HG03060 (cell line): Measurements from ENCODE around the gene MESP2.

Experiments used
- ATAC-seq: cut with Tn5 transposase; IDR thresholded peaks from one replicate; pipeline ENCODE4 v1.9.1; 2021; ENCODE audit warnings: low read depth, moderate number of reproducible peaks; ENCODE audit not compliant: unreplicated experiment

The MESP2 gene, protein sequence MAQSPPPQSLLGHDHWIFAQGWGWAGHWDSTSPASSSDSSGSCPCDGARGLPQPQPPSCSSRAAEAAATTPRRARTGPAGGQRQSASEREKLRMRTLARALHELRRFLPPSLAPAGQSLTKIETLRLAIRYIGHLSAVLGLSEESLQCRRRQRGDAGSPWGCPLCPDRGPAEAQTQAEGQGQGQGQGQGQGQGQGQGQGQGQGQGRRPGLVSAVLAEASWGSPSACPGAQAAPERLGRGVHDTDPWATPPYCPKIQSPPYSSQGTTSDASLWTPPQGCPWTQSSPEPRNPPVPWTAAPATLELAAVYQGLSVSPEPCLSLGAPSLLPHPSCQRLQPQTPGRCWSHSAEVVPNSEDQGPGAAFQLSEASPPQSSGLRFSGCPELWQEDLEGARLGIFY

DNA sequence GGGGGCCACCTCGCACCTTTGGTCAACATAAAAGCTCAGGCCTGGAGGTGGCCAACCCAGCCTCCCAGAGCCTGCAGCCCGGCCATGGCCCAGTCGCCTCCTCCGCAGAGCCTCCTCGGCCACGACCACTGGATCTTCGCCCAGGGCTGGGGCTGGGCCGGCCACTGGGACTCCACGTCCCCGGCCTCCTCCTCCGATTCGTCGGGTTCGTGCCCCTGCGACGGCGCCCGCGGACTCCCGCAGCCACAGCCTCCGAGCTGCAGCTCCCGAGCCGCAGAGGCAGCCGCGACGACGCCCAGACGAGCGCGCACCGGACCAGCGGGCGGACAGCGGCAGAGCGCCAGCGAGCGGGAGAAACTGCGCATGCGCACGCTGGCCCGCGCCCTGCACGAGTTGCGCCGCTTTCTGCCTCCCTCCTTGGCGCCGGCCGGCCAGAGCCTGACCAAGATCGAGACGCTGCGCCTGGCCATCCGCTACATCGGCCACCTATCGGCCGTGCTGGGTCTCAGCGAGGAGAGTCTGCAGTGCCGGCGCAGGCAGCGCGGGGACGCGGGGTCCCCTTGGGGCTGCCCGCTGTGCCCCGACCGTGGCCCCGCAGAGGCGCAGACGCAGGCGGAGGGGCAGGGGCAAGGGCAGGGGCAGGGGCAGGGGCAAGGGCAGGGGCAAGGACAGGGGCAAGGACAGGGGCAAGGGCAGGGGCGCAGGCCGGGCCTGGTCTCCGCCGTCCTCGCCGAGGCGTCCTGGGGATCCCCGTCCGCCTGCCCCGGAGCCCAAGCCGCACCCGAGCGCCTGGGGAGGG lies at the start of gene MESP2:
TSS of gene MESP2 (plus strand) at position 59 of the 799 bp plus-strand sequence. CDS start at position 85, 26 bp downstream.
- no peak for ATAC-seq

- ATAC-seq: no peak
These were observed 47.9 kb upstream of the MESP2 start for GRCh38 chr15:89728254-89728653.

DNA sequence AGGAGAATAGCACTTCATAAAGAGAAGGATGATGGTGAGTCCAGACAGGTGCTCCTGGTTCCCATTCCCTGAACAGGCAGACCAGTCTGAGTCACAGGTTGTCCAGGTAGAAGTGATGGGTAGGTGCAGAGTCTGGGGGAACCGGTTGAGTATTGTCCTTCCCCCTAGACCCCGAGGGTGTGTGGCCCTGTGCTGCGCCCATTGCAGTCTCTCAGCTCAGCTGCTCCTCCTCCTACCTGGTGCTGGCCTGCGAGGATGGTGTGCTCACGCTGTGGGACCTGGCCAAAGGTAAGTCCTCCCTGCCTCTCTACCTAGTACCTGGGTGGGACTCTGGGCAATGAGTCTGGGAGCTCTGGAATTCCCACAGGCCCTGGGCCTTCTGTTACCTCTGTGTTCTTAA lies 44.9 kb upstream of the MESP2 start:
- ATAC-seq: no peak

- ATAC-seq: no peak
These were observed 43.5 kb upstream of the MESP2 start for GRCh38 chr15:89732451-89733172.

GRCh38 chr15:89735773-89736172 lies 40.4 kb upstream of the MESP2 start:
- ATAC-seq: no peak

DNA sequence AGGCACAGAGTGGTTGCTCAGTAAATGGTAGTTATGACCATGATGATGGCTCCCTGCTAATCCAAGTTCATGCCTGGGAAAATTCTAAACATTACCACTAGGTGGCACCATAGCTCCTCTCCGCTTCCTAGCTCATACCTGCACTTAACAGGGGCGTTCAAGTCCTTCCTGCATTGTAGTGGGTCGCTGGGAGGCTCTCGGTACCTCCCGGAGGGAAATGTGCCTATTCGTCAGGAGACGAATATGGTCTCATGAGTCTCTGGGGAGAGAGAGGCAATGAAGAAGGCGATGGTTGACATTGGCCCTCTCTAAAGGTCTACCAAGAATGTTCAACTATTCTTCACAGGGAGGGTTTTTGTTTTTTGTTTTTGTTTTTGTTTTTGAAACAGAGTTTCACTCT lies 36.0 kb upstream of the MESP2 start:
- no peak for ATAC-seq

- no peak for ATAC-seq
These were observed 33.1 kb upstream of the MESP2 start for GRCh38 chr15:89743011-89743410.

DNA sequence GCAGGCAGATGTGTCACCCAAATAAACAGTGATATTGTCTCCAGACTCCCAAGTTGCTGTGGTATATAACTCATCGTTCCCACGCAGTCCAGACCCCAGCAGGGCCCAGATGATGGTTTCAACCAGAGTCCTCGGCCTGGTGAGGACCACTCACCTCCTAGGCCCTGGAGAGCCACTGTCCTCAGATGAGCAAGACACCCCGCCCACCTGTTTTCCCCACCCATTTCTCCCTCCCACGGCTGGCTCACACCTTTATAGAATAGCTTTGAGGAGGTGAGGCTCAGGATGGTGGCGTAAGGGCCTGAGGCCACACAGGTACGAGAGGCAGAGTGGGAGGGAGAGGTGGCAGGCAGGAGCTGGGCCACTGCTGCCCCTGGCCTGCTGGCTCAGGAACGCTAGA lies 32.5 kb upstream of the MESP2 start:
- ATAC-seq: no peak

GRCh38 chr15:89745131-89745530 lies 31.0 kb upstream of the MESP2 start:
- ATAC-seq: no peak

DNA sequence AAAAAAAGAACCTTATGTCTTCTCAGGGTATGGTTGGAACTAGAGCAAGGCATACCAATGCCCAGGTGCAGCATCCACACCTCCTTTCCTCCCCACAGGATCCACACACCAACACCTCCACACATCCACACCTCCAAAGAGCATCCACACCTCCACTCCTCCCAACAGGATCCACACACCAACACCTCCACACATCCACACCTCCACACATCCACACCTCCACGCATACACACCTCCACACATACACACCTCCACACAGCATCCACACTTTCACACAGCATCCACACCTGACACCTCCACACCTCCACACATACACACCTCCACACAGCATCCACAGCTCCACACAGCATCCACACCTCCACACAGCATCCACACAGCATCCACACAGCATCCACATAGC lies 30.4 kb upstream of the MESP2 start:
- ATAC-seq: no peak

- no peak for ATAC-seq
These were observed 29.7 kb upstream of the MESP2 start for GRCh38 chr15:89746386-89746780.

DNA sequence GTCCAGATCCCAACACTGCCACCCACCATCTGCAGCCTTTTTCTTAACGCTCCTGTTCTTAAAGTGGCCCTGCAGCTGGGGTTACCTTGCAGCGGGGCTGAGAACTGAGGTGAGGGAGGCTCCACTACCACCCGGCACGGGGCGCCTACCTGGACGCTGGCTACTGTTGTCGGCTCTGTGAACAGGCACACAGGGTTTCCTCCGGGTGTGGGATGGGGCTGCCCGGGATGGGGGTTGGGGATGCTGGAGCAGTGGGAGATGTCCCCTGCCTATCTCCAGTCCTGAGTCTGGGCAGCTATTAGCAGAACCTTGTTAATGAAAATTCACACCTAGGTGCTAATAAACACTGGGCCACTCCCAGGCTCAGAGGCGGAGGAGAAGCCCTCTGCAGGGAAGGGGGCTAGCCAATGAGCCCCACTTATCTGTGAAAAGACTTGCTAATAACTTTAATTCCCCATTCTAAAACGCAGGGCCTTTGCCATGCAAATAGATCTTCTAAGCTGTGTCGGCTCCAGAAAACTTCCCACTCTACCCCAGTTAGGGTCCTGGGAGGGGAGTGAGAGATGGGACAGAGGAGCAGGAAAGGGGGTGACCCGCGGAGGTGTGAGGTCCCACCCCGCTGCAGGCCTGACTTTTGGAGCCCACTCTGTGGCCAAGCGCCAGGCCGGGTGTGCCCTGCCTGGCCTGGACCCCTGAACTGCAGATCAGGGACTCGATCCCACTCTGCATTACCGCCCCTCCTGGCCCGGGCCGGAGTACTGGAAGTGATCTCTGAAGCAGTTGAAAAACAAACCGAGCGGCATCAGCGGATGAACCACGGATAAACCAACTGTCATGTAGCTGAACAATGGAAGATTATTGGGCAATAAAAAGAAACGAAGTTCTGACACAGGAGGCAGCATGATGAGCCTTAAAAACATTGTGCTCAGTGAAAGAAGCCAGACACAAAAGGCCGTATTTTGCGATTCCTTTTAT lies 28.1 kb upstream of the MESP2 start:
- ATAC-seq: no peak

- ATAC-seq: no peak
These were observed 27.1 kb upstream of the MESP2 start for GRCh38 chr15:89749054-89749453.

GRCh38 chr15:89749526-89749925 lies 26.6 kb upstream of the MESP2 start:
- ATAC-seq: no peak

GRCh38 chr15:89749951-89750559 lies 26.1 kb upstream of the MESP2 start:
- no peak for ATAC-seq

DNA sequence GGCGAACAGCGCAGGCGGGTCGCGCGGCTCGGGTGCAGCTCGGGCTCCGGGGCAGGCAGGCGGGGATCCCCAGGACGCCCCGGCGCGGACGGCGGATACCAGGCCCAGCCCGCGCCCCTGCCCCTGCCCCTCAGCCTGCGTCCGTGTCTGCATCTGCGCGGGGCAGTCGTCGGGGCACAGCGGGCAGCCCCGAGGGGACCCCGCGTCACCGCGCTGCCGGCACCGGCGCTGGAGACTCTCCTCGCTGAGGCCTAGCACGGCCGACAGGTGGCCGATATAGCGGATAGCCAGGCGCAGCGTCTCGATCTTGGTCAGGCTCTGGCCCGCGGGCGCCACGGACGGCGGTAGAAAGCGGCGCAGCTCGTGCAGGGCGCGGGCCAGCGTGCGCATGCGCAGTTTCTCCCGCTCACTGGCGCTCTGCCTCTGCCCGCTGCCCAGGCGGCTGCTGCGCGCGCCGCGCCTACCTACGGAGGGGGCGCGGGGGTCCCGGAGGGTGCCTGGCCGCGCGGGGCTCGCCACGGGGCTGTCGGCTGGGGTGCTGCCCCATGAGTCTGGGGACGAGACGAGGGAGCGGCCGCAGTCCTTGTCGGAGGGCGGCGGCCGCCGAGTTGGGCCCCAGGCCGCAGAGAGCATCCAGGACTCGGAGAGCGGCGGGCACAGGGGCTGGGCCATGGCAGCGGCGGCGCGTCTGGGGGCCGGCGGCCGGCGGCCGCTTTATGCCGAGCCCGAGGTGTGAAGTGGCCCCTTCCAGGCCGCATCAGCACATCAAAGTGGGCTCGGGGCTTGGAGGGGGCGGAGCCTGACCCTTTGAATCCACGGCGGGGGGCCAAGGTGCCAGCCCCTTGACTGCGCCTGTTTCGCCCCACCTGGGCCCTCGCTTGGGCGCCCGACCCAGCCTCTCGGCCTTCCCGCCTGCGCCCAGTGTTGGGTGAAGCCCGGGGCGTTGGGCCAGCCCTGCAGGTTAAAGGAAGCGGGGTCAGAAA lies 25.3 kb upstream of the MESP2 start, which contains the start of gene MESP1:
TSS of gene MESP1 (minus strand) at position 690 of the 983 bp plus-strand sequence. CDS start at position 672, 18 bp downstream.
- peak; percentile 95 for ATAC-seq

GRCh38 chr15:89751748-89752147 lies 24.4 kb upstream of the MESP2 start:
- ATAC-seq: no peak

DNA sequence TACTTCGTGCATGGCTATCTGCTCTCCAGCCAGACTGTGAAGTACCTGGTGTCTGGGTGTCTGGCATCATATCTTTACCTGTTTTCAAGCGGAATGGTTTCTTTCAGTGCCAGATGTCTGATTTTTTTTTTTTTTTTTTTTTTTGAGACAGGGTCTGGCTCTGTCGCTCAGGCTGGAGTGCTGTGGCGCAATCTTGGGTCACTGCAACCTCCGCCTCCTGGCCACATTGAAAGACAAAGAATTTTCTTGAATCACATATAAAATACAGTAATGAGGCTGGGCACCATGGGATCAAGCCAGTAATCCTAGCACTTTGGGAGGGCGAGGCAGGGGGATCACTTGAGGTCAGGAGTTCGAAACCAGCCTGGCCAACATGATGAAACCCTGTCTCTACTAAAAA lies 22.3 kb upstream of the MESP2 start:
- no peak for ATAC-seq
